Renal cortex interstitium (tissue), 11 donors: ENCODE data around the gene TNFSF13B. TPM values are rescaled to one million over a fixed set of nuclear protein-coding genes. Genes with fewer than 3 reads are reported as not detected.
A peak's percentile ranks its signal among the peaks of the same experiment; 100 is the strongest.

Source experiments
- DNase-seq, 11 donors: peaks; one replicate each; pipeline ENCODE4 v3.0.0-alpha.2; 2013; ENCODE audit warnings: low read depth in 9 of 11, low spot score in 4 of 11; ENCODE audit errors: extremely low read depth in 1 of 11
- polyA plus RNA-seq, 3 donors: library from polyadenylated mRNA; unstranded; fragments of 120-200 nt; gene quantifications; one replicate each; pipeline ENCODE4 v1.2.1, GENCODE V29; 2013; ENCODE audit not compliant: insufficient read length in 3 of 3

Gene TNFSF13B
- polyA plus RNA-seq, 3 donors, result 1.0 to 2.3 (median 1.1) TPM

DNA sequence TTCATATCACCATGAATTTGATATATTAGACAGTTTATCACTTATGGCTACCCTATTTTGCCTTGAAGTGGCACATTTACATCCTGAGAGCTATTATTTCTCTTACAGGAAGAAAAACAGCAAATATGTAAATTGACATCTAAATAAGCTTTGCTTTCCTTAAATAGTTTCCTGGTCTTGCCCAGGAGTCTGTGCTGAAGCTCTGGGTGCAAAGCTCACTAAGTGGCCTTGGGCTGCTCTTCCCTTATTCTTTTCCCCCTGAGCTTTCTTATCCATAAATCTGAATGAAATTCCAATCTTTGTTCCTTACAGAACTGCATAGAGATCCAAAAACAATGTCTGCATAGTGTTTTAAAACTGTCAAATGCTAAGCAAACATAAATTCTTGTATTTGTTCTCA lies 56.3 kb downstream of the TNFSF13B start:
- no peak for DNase-seq

DNA sequence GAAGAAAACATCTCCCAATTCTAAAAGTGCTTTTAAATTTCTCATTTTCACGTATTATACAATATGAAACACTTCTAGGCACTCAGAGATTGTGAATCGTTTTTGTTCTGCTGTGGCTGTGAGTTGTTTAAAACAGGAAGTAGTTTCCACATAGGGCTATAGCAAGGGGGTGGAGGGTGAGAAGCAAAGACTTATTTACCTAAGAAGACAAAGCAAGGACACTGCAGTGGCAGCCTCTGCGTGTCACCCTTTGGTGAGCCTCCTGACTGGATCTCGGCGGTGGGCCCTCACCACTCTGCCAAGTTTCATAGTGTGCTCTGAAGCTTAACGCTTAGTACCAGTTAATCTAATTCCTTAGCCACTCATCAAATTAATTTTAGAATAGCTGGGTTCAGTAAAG lies 56.8 kb downstream of the TNFSF13B start:
- no peak for DNase-seq

DNA sequence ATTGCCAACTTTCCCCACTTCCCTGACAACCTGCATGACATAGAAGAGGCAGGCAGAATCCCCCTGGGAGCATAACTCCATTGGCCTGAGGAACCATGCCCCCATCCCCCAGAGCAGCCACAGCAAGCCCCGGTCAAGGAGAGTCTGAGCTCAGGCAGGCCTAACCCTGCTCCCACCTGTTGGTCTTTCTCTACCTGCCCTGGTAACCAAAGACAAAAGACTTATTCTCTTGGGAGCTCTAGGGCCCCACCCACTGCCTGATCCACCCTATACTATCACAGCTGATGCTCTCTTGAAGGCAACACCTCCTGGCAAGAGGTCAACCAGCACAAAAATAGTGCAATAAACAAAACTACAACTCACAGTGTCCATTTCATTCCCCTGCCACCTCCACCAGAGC lies 59.3 kb downstream of the TNFSF13B start:
- DNase-seq, result no peak

DNA sequence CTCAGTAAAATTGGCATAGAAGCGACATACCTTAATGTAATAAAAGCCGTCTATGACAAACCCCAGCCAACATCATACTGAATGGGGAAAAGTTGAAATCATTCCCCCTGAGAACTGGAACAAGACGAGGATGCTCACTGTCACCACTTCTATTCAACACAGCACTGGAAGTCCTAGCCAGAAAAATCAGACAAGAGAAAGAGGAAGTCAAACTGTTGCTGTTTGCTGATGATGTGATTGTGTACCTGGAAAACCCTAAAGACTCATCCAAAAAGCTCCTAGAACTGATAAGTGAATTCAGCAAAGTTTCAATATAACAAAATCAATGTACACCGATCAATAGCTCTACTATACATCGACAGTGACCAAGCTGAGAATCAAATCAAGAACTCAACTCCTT lies 63.3 kb downstream of the TNFSF13B start:
- no peak for DNase-seq

DNA sequence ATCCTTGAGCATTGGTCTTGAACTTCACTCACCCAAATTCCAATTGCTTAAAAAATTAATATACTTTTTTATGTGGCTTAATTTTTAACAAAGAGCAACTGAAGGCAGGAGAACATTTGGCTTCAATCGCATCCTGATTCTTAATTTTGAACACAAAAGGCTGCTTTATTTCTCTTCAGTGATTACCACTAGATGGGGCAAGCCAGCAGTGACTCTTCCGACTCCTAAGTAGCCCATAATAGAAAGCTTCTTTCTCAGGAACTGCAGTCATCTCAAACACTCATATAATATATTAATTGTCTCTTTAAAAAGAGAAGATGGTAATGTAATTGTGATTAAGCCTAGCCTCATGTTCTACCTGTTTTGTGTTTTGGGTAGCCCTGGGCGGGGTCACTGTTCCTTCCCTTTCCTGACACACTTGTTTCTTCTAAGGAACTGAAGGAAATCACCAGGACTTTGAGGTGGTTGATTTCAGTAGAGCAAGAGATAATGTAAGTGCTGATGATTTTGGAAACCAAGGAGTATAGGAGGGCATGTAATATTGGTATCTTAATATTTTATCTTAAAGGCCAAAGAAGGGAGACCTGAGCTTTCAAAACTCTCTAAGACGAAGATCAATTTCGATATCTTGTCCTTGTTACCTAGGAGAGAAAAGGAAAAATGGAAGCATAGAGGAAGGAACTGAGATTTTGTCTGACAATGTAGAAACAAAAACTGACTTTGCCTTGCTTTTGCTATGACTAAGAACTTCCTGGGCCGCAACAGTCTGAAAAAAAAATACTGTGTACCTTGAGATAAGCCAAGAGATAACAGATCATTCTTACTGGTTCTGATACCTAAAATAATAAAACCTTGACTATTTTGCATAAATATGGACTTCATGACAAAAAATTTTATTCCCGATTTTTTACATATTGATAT lies 73.1 kb downstream of the TNFSF13B start:
- DNase-seq, result peak in 7 of 11 donors; percentile 6 to 39 (median 30)

DNA sequence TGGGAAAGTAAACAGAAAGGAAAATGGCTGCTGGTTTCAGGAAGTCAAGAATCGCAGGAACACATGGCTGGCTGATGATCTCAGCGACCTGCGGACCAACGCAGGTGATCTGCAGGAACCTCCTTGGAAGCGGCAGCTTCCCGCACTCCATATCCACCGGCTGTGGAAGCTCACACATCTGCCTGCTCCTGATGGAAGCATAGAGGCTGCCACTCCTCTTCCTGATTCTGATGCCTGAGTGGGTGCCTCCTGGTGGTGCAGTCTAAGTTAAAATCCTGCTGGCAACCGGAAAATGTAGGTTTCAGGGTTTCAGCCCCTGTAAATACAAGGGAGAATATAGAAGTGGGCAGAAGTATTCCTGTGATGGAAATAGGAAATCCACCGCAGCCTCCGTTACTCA lies 75.5 kb downstream of the TNFSF13B start:
- DNase-seq, result no peak

DNA sequence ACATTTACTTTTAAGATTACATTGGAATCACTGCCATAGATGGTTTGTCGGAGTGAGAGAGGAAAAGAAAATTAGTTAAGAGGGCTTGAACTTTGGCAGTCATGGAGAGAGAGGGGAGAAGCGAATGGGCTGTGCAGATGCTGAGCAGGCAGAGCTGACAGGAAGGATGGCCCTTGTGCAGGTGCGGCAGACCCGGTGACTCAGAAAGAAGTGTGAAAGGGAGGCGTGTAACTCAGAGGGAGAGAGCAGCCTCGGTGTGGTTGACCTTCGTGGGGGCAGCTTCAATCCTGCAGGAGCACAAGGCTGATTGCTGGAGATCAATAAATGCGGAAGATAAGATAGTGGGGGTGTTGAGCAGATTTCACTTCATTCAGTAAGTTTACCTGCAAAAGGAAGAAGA lies 76.9 kb downstream of the TNFSF13B start:
- no peak for DNase-seq

DNA sequence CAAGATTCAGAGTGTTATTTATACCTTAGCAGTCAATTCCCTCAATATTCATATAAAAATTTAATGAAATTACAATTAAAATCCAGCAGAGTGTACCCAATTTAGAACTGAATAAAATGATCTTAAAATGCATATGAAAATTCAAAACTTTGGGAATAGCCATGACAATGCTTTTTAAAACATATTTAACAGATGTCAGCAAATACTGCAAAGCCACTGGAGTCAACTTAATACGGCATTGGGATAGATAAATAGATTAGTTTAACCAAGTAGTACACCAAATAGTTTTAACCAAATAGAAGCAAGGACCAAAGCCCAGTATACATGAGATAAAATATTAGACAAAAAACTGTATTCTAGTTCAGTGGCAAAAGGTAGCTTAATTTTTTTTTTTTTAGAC lies 79.8 kb downstream of the TNFSF13B start:
- DNase-seq, result no peak

DNA sequence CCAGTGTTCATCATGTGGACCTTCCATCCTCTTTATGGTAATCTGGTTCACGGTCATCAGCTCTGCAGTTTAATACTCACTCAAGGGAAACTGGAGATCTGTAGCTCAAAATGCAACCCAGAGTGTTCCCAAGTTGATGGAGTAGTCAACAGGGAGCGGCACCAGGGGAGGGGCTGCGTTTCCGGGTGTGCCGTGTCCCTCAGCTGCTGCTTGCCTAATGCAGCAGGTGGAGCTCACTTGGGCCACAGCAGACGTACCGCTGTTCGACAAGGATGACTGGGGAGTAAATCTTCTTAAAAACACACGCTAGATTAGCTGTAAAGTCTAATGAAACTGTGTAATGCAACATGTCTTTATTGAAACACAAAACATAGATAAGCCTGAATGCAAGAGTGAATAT lies 81.1 kb downstream of the TNFSF13B start:
- no peak for DNase-seq

DNA sequence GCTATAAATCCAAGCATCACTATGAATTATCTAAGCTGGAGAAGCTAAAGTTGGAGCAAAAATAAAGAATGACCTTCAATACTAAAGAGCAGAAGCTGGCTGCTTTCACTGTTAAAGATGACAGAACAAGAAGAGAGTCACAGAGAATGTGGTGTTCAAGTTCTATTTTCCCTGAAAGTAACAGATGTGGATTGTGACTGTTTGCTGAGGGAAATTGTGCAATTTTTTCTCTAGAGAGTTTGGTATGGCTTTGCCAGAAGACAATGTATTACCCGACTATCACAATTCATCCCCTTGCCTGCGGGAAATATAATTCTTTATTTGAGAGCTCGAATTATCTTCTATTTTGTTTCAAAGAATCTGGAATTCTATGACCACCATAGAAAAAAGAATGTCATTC lies 83.1 kb downstream of the TNFSF13B start:
- peak in 1 of 11 donors; percentile 3 for DNase-seq

DNA sequence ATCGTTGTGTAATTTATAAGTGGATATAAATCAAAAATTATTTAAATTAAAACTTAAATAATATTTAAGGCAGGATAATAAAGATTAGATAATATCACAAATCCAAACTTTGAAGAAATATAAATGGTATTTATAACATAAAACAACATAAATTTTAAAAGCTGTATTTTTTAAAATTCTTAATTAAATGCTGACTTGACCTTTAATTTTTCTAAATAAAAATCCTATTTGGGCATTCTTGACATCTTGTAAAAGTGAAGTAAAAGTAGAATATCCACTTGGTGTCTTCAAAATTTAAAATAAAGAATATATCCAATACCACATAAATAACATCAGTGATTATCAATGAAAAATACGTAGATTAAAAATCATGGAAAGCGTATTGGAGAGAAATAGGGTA lies 87.7 kb downstream of the TNFSF13B start:
- DNase-seq, result no peak

Other genes with a start within 250 kb of the TNFSF13B start
- gene LIG4, start 54.2 kb upstream of the TNFSF13B start, polyA plus RNA-seq, result 10 to 100 TPM; 14.4 to 20.7 (median 19.1) TPM
- 10 to 100 TPM; 13.4 to 16.3 (median 14.4) TPM for gene ABHD13, start 51.3 kb upstream of the TNFSF13B start, polyA plus RNA-seq